WI38 (cell line): ENCODE measurements around the gene GRID1.

ENCODE experiments used
- H3K4me3 ChIP-seq: 2 replicates; pipeline ENCODE4 v1.5.1; 2011; ENCODE audit warnings: low read depth, mild to moderate bottlenecking, control low read depth, low read length
- TF ChIP-seq, protein P1 (sequence below): IDR thresholded peaks from 2 replicates; pipeline ENCODE4 v1.5.1; 2012; ENCODE audit warnings: low read depth, mild to moderate bottlenecking, control low read depth, low read length

The GRID1 gene

DNA sequence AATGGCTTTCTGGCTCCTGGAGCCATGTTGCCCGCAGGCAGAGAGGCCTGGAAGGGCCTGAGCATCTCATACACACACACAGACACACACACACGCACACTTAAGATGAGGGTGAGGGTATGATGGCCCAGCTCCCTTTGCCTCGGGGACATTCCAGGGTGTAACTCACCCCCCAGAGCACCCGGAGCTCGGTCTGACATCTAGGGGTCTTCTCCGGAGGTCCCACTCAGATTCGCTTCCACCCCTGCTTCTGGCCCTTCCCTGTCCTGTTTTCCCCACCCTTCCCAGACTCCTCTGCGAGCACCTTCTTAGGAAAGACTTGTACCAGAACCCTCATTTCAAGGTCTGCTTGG lies 304.4 kb downstream of the GRID1 start:
- no peak overlapping the region for H3K4me3 ChIP-seq
- TF ChIP-seq, protein P1, sequence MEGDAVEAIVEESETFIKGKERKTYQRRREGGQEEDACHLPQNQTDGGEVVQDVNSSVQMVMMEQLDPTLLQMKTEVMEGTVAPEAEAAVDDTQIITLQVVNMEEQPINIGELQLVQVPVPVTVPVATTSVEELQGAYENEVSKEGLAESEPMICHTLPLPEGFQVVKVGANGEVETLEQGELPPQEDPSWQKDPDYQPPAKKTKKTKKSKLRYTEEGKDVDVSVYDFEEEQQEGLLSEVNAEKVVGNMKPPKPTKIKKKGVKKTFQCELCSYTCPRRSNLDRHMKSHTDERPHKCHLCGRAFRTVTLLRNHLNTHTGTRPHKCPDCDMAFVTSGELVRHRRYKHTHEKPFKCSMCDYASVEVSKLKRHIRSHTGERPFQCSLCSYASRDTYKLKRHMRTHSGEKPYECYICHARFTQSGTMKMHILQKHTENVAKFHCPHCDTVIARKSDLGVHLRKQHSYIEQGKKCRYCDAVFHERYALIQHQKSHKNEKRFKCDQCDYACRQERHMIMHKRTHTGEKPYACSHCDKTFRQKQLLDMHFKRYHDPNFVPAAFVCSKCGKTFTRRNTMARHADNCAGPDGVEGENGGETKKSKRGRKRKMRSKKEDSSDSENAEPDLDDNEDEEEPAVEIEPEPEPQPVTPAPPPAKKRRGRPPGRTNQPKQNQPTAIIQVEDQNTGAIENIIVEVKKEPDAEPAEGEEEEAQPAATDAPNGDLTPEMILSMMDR = no peak

DNA sequence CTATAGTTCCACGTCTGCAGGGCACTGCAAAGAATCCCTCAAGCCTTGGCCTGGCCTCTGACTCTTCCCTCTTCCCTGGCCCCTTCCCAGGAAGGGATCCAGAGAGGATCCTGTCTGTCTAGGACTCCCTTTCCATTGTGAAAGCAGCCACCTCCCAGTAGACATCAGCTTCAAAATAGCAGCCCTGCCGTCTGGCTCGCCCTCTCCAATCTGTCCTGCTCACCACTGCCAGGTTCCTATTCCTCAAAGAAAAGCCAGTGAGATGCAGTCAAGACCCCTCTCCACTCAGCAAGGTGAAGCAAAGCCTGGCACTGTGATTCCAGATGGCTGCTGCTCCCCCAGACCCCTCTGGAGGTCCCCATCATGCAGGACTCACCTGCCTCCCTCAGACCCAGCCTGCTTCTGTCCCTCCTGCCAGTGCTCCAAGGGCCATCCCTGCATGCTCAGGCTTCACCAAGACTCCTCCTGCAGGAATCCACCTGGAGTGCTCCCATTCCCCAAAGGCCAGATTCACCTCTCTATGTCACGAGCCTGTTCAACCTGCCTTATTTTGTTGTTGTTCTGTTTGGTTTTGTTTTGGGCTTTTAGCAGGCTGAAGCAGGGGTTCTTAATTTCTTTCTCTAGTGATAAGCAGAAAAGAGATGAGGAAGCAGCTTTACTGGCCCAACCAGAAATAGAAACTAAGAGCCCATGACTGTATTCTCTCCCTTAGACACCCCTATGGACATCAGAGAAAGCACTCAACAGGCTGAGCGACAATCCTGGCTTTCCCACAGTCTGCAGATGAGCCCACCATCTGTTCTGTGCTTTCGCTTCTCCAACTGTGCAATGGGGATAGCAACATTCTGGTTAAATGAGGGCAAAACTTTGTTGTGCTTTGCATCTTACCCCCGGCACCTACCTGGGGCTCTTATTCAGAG lies 305.1 kb downstream of the GRID1 start:
- no peak overlapping the region for H3K4me3 ChIP-seq
- TF ChIP-seq, protein P1 = no peak

DNA sequence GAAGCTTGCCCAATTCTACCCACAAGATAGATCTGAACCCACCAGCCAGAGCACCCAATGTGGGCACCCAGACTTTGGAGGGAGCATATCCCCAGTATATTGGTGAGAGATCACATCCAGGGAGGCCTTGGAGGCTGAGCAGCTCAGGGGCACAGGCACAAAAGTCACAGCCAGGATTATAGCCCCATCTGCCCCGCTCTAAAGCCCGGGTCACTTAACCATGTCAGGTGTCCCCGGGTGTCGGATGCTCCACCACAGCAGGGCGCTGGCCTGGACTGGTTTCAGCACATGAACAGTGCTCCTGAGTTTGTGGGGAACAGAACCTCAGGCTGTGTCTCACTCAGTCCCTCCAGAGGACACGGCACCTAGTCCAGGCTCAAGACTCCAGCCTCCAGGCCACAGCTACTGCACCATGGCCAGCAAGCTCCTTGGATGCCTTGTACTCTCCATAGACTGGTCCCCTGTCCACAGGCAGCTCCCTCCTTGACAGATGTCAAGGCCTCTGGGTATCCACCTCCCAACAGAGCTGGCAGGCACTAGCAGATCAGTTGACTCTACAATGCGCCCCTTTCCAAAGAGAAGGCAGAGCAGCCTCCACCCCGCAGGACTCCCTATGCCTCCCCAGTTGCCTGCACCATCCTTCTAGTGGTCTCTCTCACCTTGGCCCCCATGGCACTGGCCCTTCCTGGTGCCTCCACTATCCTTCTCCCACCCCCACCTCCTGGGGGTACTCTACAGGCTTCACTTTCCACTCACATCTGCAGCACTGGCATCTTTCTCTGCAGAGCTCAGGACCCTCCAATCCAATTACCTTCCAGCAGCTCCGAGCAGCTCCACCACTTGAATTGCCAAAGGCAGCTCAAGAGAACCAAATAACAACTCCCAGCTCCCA lies 306.0 kb downstream of the GRID1 start:
- TF ChIP-seq, protein P1 = no peak
- H3K4me3 ChIP-seq = no peak overlapping the region

DNA sequence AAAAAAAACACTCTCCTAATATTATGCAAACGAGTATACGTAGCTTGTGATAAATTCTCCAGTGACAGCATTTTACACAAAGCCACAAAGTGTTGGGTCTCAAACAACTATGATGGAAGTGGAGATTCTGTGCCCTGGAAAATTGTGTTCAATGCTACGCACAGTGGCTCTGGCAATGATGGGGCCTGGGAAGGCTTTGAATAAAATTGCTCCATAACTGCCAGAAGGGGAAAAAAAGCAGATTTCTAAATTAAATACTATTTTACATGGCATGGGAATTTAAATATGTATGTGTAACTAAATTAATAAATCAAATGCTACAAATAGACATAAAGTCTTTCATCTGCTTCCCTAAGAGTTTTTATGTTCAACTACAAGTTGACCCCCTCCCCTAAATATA lies 306.7 kb downstream of the GRID1 start:
- H3K4me3 ChIP-seq = no peak overlapping the region

DNA sequence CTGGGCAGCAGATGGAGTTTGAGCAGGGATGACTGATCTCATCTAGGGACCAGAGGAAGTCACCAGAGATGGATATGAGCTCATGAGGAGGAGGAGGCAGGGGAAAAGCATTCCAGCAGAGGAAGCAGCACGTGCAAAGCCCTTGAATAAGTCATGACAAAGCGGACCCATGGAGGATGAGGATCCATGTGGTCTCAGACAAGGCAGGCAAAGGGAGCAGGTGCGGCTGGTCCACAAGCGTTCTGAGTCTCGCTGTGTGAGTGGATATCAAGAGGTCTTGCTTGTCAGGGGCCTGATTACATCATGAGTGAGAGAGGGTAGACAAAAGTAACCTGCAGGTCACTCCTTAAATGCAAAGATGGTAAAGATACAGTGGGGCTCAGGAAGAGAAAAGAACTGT lies 307.6 kb downstream of the GRID1 start:
- TF ChIP-seq, protein P1 = no peak
- no peak overlapping the region for H3K4me3 ChIP-seq

More for the DNA sequence above, 306.7 kb downstream of the GRID1 start:
- TF ChIP-seq, protein P1 = no peak

DNA sequence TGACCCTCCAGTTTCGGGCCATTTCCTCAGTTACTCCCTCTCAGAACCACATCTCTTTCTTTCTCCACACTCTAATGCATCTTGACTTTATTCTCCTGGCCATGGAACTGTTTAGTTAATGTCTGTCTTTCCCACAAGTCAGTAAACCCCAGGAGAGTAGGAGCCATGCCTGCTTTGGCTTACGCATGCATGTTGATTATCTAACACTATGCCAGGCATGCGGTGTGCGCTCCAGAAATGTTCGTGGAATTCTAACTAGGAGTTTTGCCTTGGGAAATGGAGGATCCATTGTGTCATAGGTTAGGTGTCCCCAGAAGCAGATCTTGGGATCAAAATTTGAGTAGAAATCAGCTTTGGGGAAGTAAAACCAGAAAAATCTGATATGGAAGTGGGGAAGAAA lies 308.9 kb downstream of the GRID1 start:
- TF ChIP-seq, protein P1 = no peak
- no peak overlapping the region for H3K4me3 ChIP-seq
